ENCODE measurements around the gene FIGNL2.

DNA sequence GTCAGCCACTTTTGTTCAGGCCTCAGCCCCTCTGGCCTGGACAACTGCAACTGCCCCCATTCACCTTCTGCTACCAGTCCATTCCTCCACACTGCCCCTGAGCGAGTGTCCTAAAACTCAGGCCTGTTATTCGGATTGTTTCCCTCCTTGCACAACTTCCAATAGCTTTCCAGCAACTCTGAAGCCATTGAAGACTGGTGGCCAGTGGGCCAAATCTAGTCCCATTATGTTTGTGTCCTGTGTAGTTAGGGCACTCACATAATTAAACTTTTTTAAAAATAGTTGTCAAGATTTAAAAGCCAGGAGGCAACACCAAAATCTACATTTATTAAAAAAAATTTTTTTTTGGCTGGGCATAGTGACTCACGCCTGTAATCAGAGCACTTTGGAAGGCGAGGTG lies 17.8 kb upstream of the FIGNL2 start:
- TF ChIP-seq, protein P1, sequence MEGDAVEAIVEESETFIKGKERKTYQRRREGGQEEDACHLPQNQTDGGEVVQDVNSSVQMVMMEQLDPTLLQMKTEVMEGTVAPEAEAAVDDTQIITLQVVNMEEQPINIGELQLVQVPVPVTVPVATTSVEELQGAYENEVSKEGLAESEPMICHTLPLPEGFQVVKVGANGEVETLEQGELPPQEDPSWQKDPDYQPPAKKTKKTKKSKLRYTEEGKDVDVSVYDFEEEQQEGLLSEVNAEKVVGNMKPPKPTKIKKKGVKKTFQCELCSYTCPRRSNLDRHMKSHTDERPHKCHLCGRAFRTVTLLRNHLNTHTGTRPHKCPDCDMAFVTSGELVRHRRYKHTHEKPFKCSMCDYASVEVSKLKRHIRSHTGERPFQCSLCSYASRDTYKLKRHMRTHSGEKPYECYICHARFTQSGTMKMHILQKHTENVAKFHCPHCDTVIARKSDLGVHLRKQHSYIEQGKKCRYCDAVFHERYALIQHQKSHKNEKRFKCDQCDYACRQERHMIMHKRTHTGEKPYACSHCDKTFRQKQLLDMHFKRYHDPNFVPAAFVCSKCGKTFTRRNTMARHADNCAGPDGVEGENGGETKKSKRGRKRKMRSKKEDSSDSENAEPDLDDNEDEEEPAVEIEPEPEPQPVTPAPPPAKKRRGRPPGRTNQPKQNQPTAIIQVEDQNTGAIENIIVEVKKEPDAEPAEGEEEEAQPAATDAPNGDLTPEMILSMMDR (conservative IDR thresholded peaks at IDR 0.05; ENCODE audit: low read depth, low read length) = no peak
- TF ChIP-seq EZH2 (IDR thresholded peaks at IDR 0.05; ENCODE audit: borderline replicate concordance, low read depth, low read length, poor library complexity, severe bottlenecking) = no peak

Measured in A673 (cell line).